Brain pericyte (primary cell): Measurements from ENCODE around the gene PRKCA.

Source experiments
- DNase-seq: peaks from one replicate; pipeline ENCODE4 v3.0.0-alpha.2; 2012; ENCODE audit warnings: low read depth, low spot score

The PRKCA gene

DNA sequence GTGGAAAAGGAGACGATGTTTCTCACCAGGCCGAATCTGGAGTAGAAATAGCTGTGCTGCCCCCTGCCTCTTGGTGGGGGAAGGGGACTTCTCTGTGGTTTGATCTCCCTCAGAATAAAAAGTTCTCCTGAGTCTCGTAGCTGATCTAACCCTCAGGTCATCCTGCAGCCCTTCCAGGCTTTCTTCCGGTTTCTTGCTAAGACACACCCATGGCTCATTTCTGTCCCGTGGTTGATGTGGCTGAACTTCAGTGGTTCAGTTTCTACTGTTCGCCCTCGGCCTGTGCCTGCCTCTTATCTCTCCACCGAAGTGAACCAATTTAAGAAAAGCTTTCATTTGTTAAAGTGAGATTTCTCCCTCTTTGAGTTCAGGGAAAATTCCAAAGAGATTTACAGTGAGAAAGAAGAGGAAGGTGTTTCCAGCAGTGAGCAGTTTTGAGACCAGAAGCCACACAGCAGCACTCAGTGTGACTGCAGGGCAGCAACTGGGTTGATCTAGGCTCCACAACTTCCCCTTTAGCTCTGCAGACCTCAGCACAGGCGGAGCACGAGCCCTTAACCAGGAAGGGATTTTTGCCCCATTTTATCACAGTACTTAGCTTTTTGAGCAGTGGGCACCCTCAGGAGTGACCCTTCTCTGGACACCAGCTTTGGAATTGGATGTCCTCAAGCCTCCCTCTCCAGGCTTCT is 497.6 kb downstream of the PRKCA start:
- DNase-seq, result no peak

DNA sequence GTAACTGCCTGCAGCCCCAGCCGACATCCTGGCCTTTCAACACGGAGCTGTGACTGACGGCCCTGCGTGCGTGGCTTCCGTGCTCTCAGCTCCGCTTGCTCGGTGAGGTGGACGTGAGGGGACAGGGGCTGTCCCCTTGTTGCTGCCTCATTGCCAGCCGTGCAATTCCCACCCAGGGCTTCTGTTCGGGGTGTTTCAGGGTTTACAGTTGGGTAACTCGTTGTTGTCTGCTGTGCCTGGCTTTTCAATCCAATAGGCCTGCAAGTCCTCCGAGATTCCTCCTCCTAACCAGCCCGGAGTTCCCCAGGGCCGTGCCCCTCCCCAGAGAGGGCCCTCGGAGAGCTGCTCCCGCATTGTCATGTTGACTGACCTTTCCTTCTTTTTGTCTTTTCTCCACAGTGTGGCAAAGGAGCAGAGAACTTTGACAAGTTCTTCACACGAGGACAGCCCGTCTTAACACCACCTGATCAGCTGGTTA is 501.1 kb downstream of the PRKCA start:
- DNase-seq, result no peak

DNA sequence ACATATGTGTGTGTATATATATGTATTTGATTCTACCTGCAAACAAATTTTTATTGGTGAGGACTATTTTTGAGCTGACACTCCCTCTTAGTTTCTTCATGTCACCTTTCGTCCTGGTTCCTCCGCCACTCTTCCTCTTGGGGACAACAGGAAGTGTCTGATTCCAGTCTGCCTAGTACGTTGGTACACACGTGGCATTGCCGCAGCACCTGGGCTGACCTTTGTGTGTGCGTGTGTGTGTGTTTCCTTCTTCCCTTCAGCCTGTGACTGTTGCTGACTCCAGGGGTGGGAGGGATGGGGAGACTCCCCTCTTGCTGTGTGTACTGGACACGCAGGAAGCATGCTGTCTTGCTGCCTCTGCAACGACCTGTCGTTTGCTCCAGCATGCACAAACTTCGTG is 503.2 kb downstream of the PRKCA start:
- no peak for DNase-seq

DNA sequence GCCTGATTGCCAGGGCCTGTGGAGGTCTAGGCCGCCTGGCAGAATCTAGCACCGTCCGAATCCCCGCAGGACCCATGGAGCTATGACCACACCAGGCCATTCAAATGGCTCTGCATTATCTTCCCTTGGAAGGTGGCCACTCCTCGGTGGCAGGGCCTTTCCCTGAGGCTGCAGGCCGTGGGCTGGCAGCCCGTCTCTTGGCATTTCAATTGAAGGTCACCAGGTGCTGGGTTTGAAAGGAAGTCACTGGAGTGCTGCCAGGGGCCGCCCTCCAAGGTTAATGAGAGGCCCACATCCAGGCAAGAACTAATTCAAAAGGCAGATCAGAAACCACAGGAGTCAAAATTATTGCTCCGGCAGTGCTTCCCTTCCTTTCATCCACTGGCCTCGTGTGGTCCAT is 504.8 kb downstream of the PRKCA start:
- DNase-seq, result no peak

DNA sequence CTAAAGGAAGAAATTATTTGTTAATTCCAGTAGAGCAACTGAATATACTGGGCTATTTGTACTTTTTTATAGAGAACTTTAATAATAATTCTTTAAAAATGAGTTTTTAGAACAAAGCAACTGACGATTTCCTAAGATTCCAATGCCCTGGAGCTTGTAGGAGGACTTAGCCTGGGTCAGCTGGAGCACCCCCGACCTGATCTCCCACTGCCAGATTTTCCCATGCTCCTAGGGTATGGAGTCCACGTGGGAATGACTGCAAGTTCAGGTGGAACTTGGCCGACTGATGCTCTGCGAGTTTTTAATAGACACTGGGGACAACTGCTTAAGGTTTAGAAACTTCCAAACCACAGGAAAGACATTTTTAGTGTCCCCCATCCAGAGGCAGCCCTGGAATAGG is 507.0 kb downstream of the PRKCA start:
- no peak for DNase-seq

DNA sequence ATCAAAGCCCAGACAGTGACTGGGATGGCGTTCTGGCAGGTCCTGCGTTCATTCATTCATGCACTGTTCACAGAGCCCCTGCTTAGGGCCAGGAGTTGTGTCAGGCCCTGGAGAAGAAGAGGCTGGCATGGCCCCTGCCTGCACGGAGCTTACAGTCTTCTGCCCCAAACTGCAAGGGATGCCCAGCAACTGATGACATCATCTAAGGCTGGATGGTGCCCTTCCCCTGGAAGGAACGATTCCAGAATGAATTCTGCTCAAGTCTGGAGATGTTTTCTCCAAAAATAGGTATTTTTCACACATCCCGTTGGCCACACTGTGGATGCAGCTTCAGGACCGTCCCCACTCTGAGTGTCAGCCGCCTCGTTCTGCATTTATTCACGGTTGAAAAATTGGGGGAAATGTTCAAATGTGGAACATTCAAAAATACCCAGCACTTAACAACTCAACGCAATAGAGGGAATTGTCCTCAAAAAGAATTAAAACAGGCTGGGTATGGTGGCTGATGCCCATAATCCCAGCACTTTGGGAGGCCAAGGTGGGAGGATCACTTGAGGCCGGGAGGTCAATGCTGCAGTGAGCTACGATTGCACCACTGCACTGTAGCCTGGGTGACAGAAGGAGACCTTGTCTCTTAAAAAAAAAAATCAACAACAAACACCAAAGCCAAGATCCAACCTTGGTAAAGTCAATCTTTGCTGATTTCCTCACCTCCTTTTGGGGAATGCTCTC is 508.7 kb downstream of the PRKCA start:
- no peak for DNase-seq

DNA sequence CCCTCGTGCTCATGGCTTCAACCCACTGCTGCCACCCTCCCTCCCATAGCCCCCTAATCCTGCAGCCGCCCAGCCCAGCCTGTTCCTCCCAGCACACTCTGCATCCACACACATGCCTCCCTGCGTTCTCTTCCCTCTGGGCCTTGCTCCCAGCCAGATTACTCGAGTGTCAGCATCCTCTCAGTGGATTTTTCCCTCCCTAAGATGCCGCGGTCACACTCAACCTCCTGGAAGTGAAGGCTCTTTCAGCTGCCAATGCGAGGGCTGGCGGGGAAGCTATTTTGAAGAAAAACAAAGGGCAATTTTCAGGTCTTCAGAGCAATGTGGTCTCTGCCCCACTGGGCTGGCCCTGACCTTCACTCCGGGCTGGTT is 509.3 kb downstream of the PRKCA start:
- peak; percentile 25 for DNase-seq

DNA sequence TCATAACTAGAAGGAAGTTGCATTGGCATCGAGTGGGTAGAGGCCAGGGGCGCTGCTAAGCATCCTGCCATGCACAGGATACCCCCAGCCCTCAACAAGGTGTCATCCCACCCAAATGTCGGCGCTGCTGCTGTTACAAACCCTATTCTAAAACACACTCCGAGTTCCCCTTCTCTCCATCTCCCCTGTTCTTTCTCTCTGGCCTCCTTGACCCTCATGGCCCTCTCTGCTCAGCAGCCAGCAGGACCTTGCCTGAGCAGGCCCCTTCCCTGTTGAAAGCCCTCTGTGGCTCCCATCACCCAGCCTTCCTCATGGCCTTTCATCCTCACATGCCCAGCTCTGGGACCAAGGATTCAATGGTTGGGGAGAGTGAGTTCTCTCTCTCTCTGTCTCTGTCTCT is 510.2 kb downstream of the PRKCA start:
- DNase-seq, result no peak

DNA sequence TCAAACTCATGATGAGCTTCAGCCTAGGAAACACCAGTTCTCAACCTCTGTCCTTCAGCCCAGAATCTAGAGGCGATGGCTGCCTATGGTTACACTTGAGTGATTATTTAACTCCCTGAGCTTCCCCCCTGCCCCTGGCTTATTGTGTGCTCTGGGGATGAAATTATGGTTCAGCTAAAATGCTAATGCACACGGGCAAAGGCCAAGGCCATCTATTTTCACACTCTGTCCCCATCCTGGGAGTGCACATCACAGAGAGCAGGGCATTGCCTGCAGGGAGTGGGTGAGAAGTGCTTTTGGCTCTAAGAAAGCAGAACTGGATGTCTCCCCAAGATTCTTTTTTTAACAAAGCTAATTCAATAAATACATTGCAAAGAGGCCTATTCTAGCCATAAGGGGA is 510.9 kb downstream of the PRKCA start:
- DNase-seq, result no peak

DNA sequence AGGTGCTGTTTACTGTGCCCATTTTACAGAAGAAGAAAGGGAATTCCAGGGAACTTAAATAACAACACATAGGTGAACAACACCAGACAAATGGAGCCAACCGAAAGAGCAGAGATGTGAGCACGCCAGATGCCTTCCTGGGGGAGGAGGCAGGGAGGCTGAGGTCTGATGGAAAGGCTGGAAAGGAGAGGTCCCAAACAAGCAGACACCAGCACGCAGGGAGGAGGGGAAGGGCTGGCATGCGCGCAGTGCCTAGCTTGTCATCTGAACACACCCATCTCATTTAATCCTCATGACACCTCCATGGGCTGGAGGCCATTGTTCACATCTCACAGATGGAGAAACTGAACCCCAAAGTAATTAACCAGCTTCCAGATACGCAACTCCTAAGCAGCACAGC is 511.6 kb downstream of the PRKCA start:
- no peak for DNase-seq

DNA sequence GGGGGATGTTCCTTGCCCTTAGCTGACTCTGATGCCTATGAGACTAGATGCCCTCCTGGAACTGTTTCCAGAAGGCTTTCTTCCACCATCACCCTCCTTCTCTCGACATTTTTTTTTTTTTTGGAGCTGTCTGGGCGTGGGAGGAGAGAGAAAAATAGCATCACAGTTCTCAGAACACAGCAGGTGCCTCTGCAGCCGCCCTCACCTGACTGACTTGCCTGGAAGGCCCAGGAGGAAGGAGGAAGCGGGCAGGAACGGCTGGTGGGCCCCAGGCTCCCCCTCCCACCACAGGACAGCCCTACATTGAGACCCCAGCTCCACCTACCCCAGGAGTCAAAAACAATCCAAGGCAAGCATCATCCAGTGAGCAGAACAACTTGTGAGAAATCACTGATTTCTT is 512.2 kb downstream of the PRKCA start:
- no peak for DNase-seq

DNA sequence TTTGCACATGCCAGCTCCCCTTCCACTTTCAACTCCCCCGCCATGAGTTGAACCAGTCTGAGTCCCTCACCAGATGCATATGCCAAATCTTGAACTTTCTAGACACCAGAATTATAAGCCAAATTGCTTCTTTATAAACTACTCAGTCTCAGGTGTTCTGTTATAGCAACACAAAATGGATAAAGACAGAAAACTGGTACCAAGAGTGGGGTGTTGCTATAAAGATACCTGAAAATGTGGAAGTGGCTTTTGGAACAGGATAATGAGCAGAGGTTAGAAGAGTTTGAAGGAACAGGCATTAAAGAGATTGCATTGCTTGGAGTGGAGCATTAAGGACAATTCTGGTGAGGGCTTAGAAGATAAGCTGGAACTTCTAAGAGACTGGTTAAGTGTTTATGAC is 515.3 kb downstream of the PRKCA start:
- no peak for DNase-seq

DNA sequence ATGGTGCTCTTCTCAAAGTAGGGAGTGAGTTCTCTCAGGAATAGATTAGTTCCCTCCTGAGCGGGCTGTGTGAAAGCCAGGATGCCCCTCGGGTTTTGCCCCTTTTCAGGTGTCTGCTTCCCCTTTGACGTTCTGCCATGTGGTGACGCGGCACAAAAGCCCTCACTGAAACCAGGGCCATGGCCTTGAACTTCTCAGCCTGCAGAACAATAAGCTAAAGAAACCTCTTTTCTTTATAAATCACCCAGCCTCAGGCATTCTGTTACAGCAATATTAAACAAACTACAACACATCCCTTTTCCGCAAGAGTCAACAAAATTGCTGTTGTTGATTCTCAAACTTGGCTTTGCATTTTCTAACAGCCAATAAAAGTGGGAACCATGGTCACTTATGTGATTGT is 517.1 kb downstream of the PRKCA start:
- DNase-seq, result no peak

DNA sequence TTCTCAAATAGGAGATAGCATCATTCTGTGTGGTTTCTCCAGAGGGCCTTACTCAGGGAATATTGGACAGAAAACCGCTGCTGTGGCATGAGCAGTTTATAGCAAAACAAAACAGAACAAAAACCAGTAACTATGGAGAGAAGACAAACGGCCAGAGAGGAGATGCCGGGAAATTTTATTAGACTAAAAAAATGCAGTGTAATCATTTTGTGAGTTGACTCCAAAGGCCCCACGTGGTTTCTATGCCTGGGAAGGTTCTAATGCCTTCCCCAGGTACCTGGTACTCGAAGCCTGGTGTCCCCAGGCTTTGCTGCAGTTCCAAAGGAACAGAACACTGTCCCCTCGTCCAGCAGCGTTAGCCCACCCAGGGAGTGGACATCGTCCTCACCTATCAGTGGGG is 519.6 kb downstream of the PRKCA start:
- DNase-seq, result no peak

DNA sequence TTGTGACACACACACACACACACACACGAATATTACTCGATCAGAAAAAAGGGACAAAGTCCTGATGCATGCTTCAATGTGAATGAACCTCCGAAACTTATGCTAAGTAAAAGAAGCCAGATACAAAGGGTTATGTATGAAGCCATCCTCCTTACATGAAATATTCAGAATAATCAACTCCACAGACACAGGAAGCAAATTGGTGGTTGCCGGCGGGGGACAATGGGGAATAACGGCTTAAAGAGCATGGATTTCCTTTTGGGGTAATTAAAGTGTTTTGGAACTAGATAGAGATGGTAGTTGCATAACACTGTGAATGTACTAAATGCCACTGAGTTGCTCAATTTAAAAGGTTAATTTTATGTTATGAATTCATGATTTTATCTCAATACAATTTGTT is 524.4 kb downstream of the PRKCA start:
- no peak for DNase-seq

DNA sequence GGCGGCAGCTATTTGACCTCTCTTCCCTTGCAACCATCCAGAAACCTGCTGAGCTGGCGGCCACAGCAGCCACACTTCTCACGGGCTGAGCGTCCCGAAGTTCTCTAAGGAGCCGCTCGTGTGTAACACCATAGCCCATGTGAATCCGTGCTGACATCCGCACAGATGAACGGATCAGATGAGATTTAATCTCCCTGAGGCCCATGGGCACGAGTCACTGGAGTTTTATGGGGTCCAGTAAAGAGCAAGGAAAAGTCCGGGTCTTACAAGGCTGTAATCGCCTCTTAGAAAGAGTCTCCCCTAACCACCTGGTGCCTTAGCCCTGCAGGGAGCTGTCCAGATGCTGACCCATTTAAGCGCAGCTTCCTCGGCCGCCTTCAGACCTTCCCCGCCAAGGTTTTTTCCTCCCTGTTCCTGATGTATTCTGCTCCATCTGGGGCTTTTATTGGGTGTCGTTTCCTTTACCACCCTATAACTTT is 527.0 kb downstream of the PRKCA start:
- peak; percentile 15 for DNase-seq

DNA sequence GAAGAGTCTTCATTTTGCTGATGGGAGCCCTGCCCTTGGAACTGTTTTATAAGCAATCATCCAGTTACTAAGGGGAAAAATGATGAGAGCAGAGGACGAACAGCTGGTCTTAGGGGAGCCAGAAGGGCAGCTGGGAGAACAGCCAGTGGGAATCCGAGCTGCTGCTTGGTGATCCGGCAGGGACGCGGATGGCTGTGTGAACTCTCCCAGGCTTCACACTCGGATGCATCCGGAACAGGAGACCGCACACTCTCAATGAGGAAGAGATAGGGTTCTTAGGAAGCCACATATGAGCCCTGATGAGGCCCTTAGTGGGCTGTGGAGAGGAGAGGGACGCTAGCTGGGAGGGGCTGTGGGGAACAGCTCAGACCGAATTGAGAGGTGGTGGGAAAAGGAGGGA is 527.5 kb downstream of the PRKCA start:
- DNase-seq, result no peak

DNA sequence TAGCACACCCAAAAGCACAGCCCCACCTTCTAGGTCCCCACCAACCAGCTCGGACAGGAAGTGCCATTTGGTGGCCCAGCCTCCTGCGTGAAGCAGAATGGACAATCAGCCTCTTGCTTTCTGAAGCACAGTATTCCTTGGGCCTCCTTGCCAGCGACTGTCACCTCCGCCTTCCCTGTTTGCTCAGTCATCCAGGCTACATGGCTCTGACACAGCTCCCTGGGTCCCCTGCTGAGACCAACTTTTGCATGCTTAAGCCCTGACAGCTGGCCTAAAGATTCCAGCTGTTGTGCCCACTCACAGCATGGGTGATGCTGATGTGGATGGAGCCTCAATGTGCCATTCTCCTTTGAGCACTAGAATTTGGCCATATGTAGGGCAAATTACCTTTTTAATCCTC is 528.0 kb downstream of the PRKCA start:
- no peak for DNase-seq

DNA sequence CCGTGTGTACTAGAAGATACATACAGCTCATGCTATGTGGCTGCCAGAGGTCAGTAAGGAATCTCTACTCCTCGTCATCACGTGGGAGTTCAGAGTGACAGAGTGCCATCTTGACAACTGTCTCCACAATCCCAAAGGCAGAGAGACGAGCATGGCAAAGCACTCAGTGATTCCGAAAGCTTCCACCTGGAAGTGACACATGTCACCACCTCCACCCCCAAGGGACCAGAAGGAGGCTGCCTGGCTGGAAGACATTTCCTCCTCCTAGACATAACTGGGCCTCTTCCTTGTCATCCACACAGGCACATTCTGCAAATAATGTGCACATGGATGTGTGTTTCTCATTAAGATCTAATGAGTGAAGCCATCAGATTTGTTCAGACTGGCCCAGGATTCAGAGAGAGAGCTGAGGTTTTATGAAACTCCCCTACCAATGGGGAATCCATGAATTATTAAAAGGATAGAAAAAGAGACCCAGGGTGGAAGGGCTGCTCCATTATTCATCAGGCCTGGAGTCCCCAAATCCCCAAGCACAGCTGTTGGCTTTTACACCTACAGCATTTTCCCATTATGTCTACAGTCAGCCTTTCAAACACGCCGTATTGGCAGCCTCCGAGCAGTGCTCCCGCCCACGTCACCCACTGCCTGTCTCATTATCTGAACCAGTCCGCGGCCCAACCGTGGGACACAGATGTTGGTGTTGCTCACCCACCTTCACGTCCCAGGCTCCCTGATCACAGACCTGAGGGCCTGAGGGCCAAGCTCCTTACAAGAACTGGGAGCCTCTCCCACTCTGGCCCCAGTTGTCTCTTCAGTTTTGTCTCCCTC is 529.2 kb downstream of the PRKCA start:
- no peak for DNase-seq

DNA sequence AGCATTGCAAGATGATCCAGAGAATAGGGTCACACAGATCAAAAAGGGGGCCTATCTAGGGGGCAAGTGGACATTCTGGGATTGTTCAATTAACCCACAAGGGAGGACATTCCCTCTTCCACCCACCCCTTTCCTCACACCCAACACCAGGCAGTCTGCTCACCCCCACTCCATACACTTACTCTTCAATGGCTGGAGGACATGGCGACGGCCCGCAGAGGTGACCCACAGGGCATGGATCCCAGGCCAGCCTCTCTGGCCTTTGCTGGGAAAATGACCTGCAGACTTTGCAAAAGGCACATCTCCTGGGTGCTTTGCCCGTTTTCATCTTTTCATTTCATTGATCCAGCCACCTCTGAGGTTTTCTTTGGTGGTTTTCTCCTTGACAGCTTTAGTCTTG is 530.8 kb downstream of the PRKCA start:
- DNase-seq, result no peak

DNA sequence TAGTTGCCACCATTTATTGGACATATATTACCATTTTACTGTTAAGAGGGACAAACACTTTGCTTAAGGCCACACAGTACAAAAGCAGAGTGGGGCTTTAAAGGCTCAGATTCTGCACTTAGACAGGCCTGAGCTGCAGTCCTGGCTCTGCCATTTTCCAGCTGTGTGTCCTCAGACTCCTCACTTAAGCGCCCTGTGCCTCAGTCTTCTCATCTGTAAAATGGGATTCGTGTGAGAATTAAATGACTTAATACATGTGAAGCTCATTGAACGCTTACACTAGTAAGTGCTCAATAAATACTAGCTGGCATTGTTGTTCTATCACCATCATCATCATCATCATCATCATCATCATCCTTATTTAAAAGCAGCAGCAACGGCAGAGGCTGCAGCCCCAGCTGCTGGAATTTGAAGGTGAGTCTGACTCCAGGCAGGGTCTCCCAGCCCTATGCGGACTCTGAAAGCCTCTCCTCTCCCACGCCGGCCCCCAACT is 532.1 kb downstream of the PRKCA start:
- DNase-seq, result no peak

DNA sequence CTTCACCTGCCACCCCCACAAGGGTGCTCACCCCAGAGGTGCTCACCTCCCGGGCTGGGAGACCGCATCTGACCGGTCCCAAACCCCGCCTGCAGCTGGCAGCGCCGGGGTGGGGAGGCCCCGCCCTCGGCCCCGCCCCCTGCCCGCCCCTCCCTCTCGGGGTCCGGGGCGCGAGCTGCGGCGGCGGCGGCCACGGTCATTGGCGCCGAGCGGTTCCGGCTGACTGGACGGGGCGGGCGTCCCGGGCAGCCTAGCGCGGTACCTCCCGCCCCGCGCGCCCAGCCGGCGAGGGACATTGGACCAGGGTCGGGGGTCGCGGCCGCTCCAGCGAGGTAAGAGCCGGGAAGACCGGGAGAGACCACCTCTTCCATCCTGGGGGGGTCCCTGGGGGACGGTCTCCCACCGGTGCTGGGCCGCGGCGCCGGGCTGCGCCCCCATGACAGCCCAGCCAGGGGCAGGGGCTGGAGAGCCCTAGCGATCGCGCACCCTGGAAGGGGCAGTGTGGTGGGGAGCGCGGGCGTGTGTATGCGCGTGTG is 532.6 kb downstream of the PRKCA start, which contains the start of gene CACNG5:
Gene CACNG5 (plus strand): TSS at position 199 of the 536 bp plus-strand sequence. CDS start 42,216 bp downstream, outside the sequence.
- DNase-seq, result no peak
